Endothelial cell of umbilical vein (primary cell): ENCODE data around the gene RPL6. TPM values are rescaled to one million over a fixed set of nuclear protein-coding genes. Genes with fewer than 3 reads are reported as not detected.

Source experiments
- BruUV-seq: library from RNA; stranded (reverse); fragments of 400-500 nt; replicated peaks from 2 replicates; lab custom pipeline; 2021; lab: Mats Ljungman, UMichigan
- CTCF ChIA-PET: fragments of 300-600, 350-600 bp; sonication (Branson Sonifier 250); formaldehyde crosslinking; loops from one replicate; lab custom pipeline; 2021; ENCODE audit warnings: antibody characterized with exemption, inconsistent platforms; lab: Charles Lee
- POLR2A ChIA-PET: fragments of 300-600, 350-600 bp; sonication (Branson Sonifier 250); formaldehyde crosslinking; loops from one replicate; lab custom pipeline; 2021; ENCODE audit warnings: antibody characterized with exemption, inconsistent platforms; lab: Charles Lee
- DNase-seq: peaks from one replicate; pipeline ENCODE4 v3.0.0-alpha.2; 2011; ENCODE audit warnings: low read depth, low spot score
- FAIRE-seq: peaks from 2 replicates; lab custom pipeline; 2011; peaks lifted over from hg19 to GRCh38; lab: Jason Lieb, UNC
- H2AFZ ChIP-seq: 2 replicates; pipeline ENCODE4 v1.6.0; 2012; ENCODE audit warnings: low read depth, low read length, control low read depth, inconsistent platforms
- H3K27ac ChIP-seq: 2 replicates; pipeline ENCODE4 v1.5.1; 2011; ENCODE audit warnings: low read depth, mild to moderate bottlenecking, control low read depth, low read length, moderate library complexity; ENCODE audit not compliant: insufficient read depth
- H3K27me3 ChIP-seq, 2 experiments: 2 replicates each; pipeline versions ENCODE4 v1.6.0 to v1.6.1; 2011; ENCODE audit warnings: low read length in 2 of 2, mixed read lengths in 1 of 2; ENCODE audit not compliant: control insufficient read depth in 2 of 2, insufficient read depth in 2 of 2
- H3K36me3 ChIP-seq, 2 experiments: 2 replicates in 1 of 2; 3 replicates in 1 of 2; pipeline ENCODE4 v1.5.1; 2011; ENCODE audit warnings: low read length in 2 of 2, mild to moderate bottlenecking in 1 of 2, moderate library complexity in 1 of 2; ENCODE audit not compliant: control insufficient read depth in 2 of 2, insufficient read depth in 2 of 2; ENCODE audit errors: extremely low read depth in 1 of 2
- H3K4me1 ChIP-seq: 3 replicates; pipeline ENCODE4 v1.5.1; 2011; ENCODE audit warnings: mild to moderate bottlenecking, low read length; ENCODE audit not compliant: control insufficient read depth, insufficient read depth; ENCODE audit errors: extremely low read depth
- H3K4me2 ChIP-seq: 2 replicates; pipeline ENCODE4 v1.6.1; 2011; ENCODE audit warnings: low read length, control low read depth, mixed read lengths; ENCODE audit not compliant: insufficient read depth
- H3K4me3 ChIP-seq, 3 experiments: fragments of 200-600 bp in 1 of 3; sonication (generic), shearing (Covaris generic) in 1 of 3; replicated peaks in 1 of 3; 2 replicates each; pipeline ENCODE4 v1.5.1; 2011 to 2016; ENCODE audit warnings: control low read depth in 3 of 3, low read length in 3 of 3, mild to moderate bottlenecking in 2 of 3, inconsistent platforms in 1 of 3, low read depth in 1 of 3, moderate library complexity in 1 of 3; ENCODE audit not compliant: insufficient read depth in 1 of 3
- H3K79me2 ChIP-seq: 2 replicates; pipeline ENCODE4 v1.6.0; 2012; ENCODE audit warnings: low read length, inconsistent platforms; ENCODE audit not compliant: control insufficient read depth, insufficient read depth
- H3K9ac ChIP-seq: replicated peaks from 2 replicates; pipeline ENCODE3; 2011; ENCODE audit warnings: low read length, control low read depth; ENCODE audit not compliant: insufficient read depth; ENCODE audit errors: extremely low read depth
- H3K9me1 ChIP-seq: replicated peaks from 3 replicates; pipeline ENCODE4 v1.6.0; 2011; ENCODE audit warnings: mild to moderate bottlenecking, low read length; ENCODE audit not compliant: control insufficient read depth, insufficient read depth; ENCODE audit errors: extremely low read depth
- H3K9me3 ChIP-seq: replicated peaks from 2 replicates; pipeline ENCODE4 v1.5.1; 2012; ENCODE audit warnings: low read length, inconsistent platforms; ENCODE audit not compliant: control insufficient read depth, insufficient read depth
- H4K20me1 ChIP-seq: replicated peaks from 2 replicates; pipeline ENCODE3; 2011; ENCODE audit warnings: mild to moderate bottlenecking, low read length; ENCODE audit not compliant: control insufficient read depth, insufficient read depth; ENCODE audit errors: extremely low read depth
- EZH2 ChIP-seq: IDR thresholded peaks from 2 replicates; pipeline ENCODE4 v1.6.1; 2012; ENCODE audit warnings: borderline replicate concordance, low read depth, mild to moderate bottlenecking, moderate library complexity, low read length, inconsistent platforms; ENCODE audit not compliant: severe bottlenecking
- FOS ChIP-seq: IDR thresholded peaks from 2 replicates; pipeline ENCODE4 v1.6.1; 2011; ENCODE audit warnings: mild to moderate bottlenecking, low read length, moderate library complexity, borderline replicate concordance; ENCODE audit not compliant: insufficient read depth
- GATA2 ChIP-seq: IDR thresholded peaks from 2 replicates; pipeline ENCODE4 v1.7.0; 2011; ENCODE audit warnings: low read depth, mild to moderate bottlenecking, moderate library complexity, mixed read lengths, low read length; ENCODE audit not compliant: insufficient read length, insufficient read depth
- JUN ChIP-seq: IDR thresholded peaks from 2 replicates; pipeline ENCODE4 v1.6.1; 2011; ENCODE audit warnings: borderline replicate concordance, low read depth; ENCODE audit not compliant: insufficient read length, insufficient read depth
- MAX ChIP-seq: IDR thresholded peaks from 2 replicates; pipeline ENCODE4 v1.6.1; 2011; ENCODE audit not compliant: insufficient read depth, insufficient read length
- MYC ChIP-seq: IDR thresholded peaks from one replicate; pipeline ENCODE4 v1.6.1; 2011; ENCODE audit warnings: mild to moderate bottlenecking, low read depth, low read length
- POLR2A ChIP-seq: IDR thresholded peaks from 2 replicates; pipeline ENCODE4 v1.6.1; 2012; ENCODE audit warnings: low read depth, mild to moderate bottlenecking, control low read depth, low read length
- POLR2AphosphoS5 ChIP-seq: IDR thresholded peaks from 2 replicates; pipeline ENCODE4 v1.6.1; 2012; ENCODE audit warnings: low read depth, mild to moderate bottlenecking, control low read depth, low read length, moderate library complexity; ENCODE audit not compliant: insufficient read depth
- dilution Hi-C: fragments of 300-500 bp; cut with MboI; formaldehyde crosslinking; loops from one replicate; pipeline ENCODE4 v1.15.0; 2019; ENCODE audit warnings: low sequenced_read_pairs; ENCODE audit not compliant: extremely low pct_ligation_motif_present
- intact Hi-C: fragments of 100-400 bp; cut with micrococcal nuclease; formaldehyde crosslinking; loops from one replicate; pipeline ENCODE4 v1.10.0; 2022
- polyA plus RNA-seq, 4 experiments: library from polyadenylated mRNA; depleted of rRNA in 3 of 4; stranded (reverse) in 3 of 4; unstranded in 1 of 4; fragments of >200 nt; gene quantifications; 2 replicates each; pipeline versions ENCODE4 v1.2.1 to v1.2.3, GENCODE V29; 2011 to 2012; ENCODE audit warnings: missing spikeins in 1 of 4
- total RNA-seq: library from RNA; stranded (reverse); gene quantifications from 2 replicates; pipeline ENCODE4 v1.2.3, GENCODE V29; 2021
- TF ChIP-seq, protein P1 (sequence below), 2 donors: IDR thresholded peaks; 1 replicate in 1 of 2; 2 replicates in 1 of 2; pipeline ENCODE4 v1.5.1; 2011; ENCODE audit warnings: low read length in 2 of 2, mild to moderate bottlenecking in 2 of 2, moderate library complexity in 2 of 2, control low read depth in 1 of 2, inconsistent platforms in 1 of 2, low read depth in 1 of 2; ENCODE audit not compliant: insufficient read depth in 1 of 2; ENCODE audit errors: extremely low read depth in 1 of 2

Gene RPL6
- total and polyA plus RNA-seq, 2 donors (not counting 3 experiments of a cell fraction or from before 2014, with no cell fraction given): 998 to 1,385 TPM

DNA sequence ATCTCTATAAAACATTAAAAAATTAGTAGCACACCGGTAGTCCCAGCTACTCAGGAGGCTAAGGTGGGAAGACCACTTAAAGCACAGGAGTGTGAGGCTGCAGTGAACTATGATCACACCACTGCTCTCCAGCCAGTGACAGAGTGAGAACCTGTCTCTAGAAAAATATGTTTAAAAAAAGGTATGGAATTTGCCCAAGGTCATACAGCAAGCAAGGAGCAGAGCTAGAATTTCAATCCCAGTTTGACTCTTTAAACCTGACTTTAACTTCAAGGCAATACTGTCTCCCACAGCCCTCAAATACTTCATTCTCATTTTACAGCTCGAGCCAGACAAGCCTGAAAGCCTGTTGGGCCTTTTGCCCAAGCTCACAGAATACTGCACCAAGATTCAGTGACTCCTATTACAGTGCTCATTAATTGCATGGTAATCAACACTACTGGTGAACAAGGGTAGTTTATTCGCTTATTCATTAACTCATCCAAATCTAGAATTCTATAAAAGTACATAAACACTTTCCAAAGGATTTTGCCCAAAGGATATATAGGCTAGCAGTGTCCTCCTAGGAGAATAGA, 35.2 kb downstream of the RPL6 start:
- Histone ChIP-seq H3K79me2 (peaks cover 37% of the 10 kb centered on the region), H3K9ac (no peak overlapping the region), H3K27ac (no peak overlapping the region), H3K9me1 (no peaks in the 10 kb centered on the region), H4K20me1 (peaks cover 5% of the 10 kb centered on the region), H3K4me3 (no peak overlapping the region), H2AFZ (no peak overlapping the region), H3K4me1 (no peaks in the 10 kb centered on the region), H3K9me3 (no peaks in the 10 kb centered on the region), H3K4me2 (no peak overlapping the region), H3K36me3 (no peaks in the 10 kb centered on the region), H3K27me3 (no peaks in the 10 kb centered on the region)
- BruUV-seq: no TSS peak
- no peak for DNase-seq
- TF ChIP-seq JUN: no peak
- no peak for TF ChIP-seq POLR2A
- no peak for TF ChIP-seq MYC
- TF ChIP-seq EZH2: no peak
- no peak for TF ChIP-seq MAX
- TF ChIP-seq GATA2: no peak
- TF ChIP-seq, protein P1, sequence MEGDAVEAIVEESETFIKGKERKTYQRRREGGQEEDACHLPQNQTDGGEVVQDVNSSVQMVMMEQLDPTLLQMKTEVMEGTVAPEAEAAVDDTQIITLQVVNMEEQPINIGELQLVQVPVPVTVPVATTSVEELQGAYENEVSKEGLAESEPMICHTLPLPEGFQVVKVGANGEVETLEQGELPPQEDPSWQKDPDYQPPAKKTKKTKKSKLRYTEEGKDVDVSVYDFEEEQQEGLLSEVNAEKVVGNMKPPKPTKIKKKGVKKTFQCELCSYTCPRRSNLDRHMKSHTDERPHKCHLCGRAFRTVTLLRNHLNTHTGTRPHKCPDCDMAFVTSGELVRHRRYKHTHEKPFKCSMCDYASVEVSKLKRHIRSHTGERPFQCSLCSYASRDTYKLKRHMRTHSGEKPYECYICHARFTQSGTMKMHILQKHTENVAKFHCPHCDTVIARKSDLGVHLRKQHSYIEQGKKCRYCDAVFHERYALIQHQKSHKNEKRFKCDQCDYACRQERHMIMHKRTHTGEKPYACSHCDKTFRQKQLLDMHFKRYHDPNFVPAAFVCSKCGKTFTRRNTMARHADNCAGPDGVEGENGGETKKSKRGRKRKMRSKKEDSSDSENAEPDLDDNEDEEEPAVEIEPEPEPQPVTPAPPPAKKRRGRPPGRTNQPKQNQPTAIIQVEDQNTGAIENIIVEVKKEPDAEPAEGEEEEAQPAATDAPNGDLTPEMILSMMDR (IDR thresholded peaks at IDR 0.05; ENCODE audit: extremely low read depth in 1 of 2, insufficient read depth in 1 of 2, low read depth in 1 of 2, low read length in 2 of 2): no peak
- TF ChIP-seq POLR2AphosphoS5: no peak
- TF ChIP-seq FOS: no peak
- POLR2A ChIA-PET: no interaction called here
- intact Hi-C loops (no loop called here), dilution Hi-C loops (no loop called here)
- CTCF ChIA-PET: no interaction called here
- no peak for FAIRE-seq
